HUES6 (cell line): ENCODE data around the gene COPS7B.

ENCODE experiments used
- H3K27ac ChIP-seq: 2 replicates; pipeline ENCODE4 v1.7.0; 2013; ENCODE audit warnings: low read depth, mild to moderate bottlenecking, low read length, inconsistent platforms
- H3K27me3 ChIP-seq: 2 replicates; pipeline ENCODE4 v1.6.1; 2013; ENCODE audit warnings: low read length; ENCODE audit not compliant: control insufficient read depth, insufficient read depth
- H3K36me3 ChIP-seq: 2 replicates; pipeline ENCODE4 v1.6.1; 2013; ENCODE audit warnings: low read length; ENCODE audit not compliant: control insufficient read depth, insufficient read depth
- H3K4me1 ChIP-seq: 2 replicates; pipeline ENCODE4 v1.6.1; 2013; ENCODE audit warnings: low read length; ENCODE audit not compliant: control insufficient read depth, insufficient read depth
- H3K4me3 ChIP-seq: 2 replicates; pipeline ENCODE4 v1.5.1; 2013; ENCODE audit warnings: low read depth, low read length
- H3K9ac ChIP-seq: one replicate; pipeline ENCODE4 v1.6.1; 2013; ENCODE audit warnings: mild to moderate bottlenecking, low read length
- H3K9me3 ChIP-seq: 2 replicates; pipeline ENCODE4 v1.6.1; 2013; ENCODE audit warnings: low read depth, low read length; ENCODE audit not compliant: control insufficient read depth, insufficient read depth

Gene COPS7B

GRCh38 chr2:231764760-231765159 is 21.5 kb upstream of the COPS7B start:
- Histone ChIP-seq H3K27ac (no peak overlapping the region), H3K9me3 (no peaks in the 10 kb centered on the region), H3K4me1 (peaks cover 5% of the 10 kb centered on the region; the same call in 1 of the 2 replicates), H3K4me3 (no peak overlapping the region), H3K27me3 (no peaks in the 10 kb centered on the region), H3K36me3 (no peaks in the 10 kb centered on the region), H3K9ac (no peak overlapping the region)

- Histone ChIP-seq H3K27ac (no peak overlapping the region), H3K4me1 (peaks cover 5% of the 10 kb centered on the region; the same call in 1 of the 2 replicates), H3K9ac (no peak overlapping the region), H3K9me3 (no peaks in the 10 kb centered on the region), H3K27me3 (no peaks in the 10 kb centered on the region), H3K36me3 (no peaks in the 10 kb centered on the region), H3K4me3 (no peak overlapping the region)
These were observed 20.7 kb upstream of the COPS7B start for GRCh38 chr2:231765496-231765929.

GRCh38 chr2:231769170-231770136 is 16.8 kb upstream of the COPS7B start:
- H3K27me3 ChIP-seq: no peaks in the 10 kb centered on the region
- H3K9ac ChIP-seq: no peak overlapping the region
- H3K4me3 ChIP-seq: no peak overlapping the region
- no peak overlapping the region for H3K27ac ChIP-seq
- H3K36me3 ChIP-seq: no peaks in the 10 kb centered on the region
- peaks cover 5% of the 10 kb centered on the region; the same call in 1 of the 2 replicates for H3K4me1 ChIP-seq
- no peaks in the 10 kb centered on the region for H3K9me3 ChIP-seq

- Histone ChIP-seq H3K9ac (no peak overlapping the region), H3K36me3 (no peaks in the 10 kb centered on the region), H3K4me1 (0 out of 2 replicates have a peak, but pooled peaks cover 5% of the 10 kb centered on the region), H3K9me3 (no peaks in the 10 kb centered on the region), H3K27me3 (peaks cover 3% of the 10 kb centered on the region; the same call in 1 of the 2 replicates), H3K4me3 (peak overlapping the region; percentile 76), H3K27ac (no peak overlapping the region)
These were observed 5.9 kb upstream of the COPS7B start for GRCh38 chr2:231780123-231780908.

GRCh38 chr2:231780909-231781797 is 5.1 kb upstream of the COPS7B start, which contains the start of gene PDE6D:
PDE6D (minus strand) TSS chr2:231781282; CDS start chr2:231781114, 168 bp downstream.
- Histone ChIP-seq H3K4me3 (peak within 1 kb of the TSS; percentile 76), H3K27me3 (peaks cover 3% of the 10 kb centered on the region; the same call in 1 of the 2 replicates), H3K9me3 (no peaks in the 10 kb centered on the region), H3K36me3 (no peaks in the 10 kb centered on the region), H3K27ac (no peak within 1 kb of the TSS), H3K9ac (peak within 1 kb of the TSS; percentile 70), H3K4me1 (peaks cover 12% of the 10 kb centered on the region)

- H3K27me3 ChIP-seq: peaks cover 3% of the 10 kb centered on the region; the same call in 1 of the 2 replicates
- H3K36me3 ChIP-seq: no peaks in the 10 kb centered on the region
- H3K9ac ChIP-seq: peak overlapping the region; percentile 70
- peak overlapping the region; percentile 76 for H3K4me3 ChIP-seq
- peaks cover 13% of the 10 kb centered on the region for H3K4me1 ChIP-seq
- H3K27ac ChIP-seq: no peak overlapping the region
- H3K9me3 ChIP-seq: no peaks in the 10 kb centered on the region
These were observed 4.2 kb upstream of the COPS7B start for GRCh38 chr2:231781798-231782726.

- Histone ChIP-seq H3K9me3 (no peaks in the 10 kb centered on the region), H3K4me1 (peaks cover 12% of the 10 kb centered on the region), H3K36me3 (peaks cover 19% of the 10 kb centered on the region), H3K27ac (peak overlapping the region; percentile 73; the same call in 1 of the 2 replicates), H3K4me3 (peak overlapping the region; percentile 79), H3K9ac (peak overlapping the region; percentile 93), H3K27me3 (no peaks in the 10 kb centered on the region)
These were observed 832 bp upstream of the COPS7B start for GRCh38 chr2:231785413-231785812.

- H3K9ac ChIP-seq: peak overlapping the region; percentile 93
- H3K36me3 ChIP-seq: peaks cover 20% of the 10 kb centered on the region
- peaks cover 12% of the 10 kb centered on the region for H3K4me1 ChIP-seq
- H3K27ac ChIP-seq: peak overlapping the region; percentile 73
- no peaks in the 10 kb centered on the region for H3K27me3 ChIP-seq
- no peaks in the 10 kb centered on the region for H3K9me3 ChIP-seq
- peak overlapping the region; percentile 79 for H3K4me3 ChIP-seq
These were observed 446 bp upstream of the COPS7B start for GRCh38 chr2:231785822-231786176.

- peak overlapping the region; percentile 79 for H3K4me3 ChIP-seq
- no peaks in the 10 kb centered on the region for H3K9me3 ChIP-seq
- no peaks in the 10 kb centered on the region for H3K27me3 ChIP-seq
- peak overlapping the region; percentile 84 for H3K9ac ChIP-seq
- H3K36me3 ChIP-seq: peaks cover 30% of the 10 kb centered on the region
- H3K4me1 ChIP-seq: peaks cover 12% of the 10 kb centered on the region
- H3K27ac ChIP-seq: no peak overlapping the region
These were observed 660 bp downstream of the COPS7B start for GRCh38 chr2:231786917-231787292.
